IMR-90 (cell line): ENCODE measurements around the gene CABP5. TPM values are rescaled to one million over a fixed set of nuclear protein-coding genes. Genes with fewer than 3 reads are reported as not detected.

ENCODE experiments used
- ATAC-seq: fragments of 200-7000 bp; cut with Tn5 transposase; 2 replicates; pipeline ENCODE4 v1.9.1; 2020; ENCODE audit warnings: low read depth, mild to moderate bottlenecking, moderate library complexity
- BruUV-seq: library from RNA; stranded (reverse); fragments of 400-500 nt; replicated peaks from 2 replicates; lab custom pipeline; 2021; lab: Mats Ljungman, UMichigan
- CTCF ChIA-PET: fragments of 300-600 bp; formaldehyde crosslinking; extraction: SDS; loops from one replicate; lab custom pipeline; 2021; ENCODE audit warnings: antibody characterized with exemption; lab: Yijun Ruan, JAX
- POLR2A ChIA-PET: fragments of 300-600 bp; sonication (Branson Sonifier 250); formaldehyde crosslinking; loops from one replicate; lab custom pipeline; 2022; ENCODE audit warnings: antibody characterized with exemption; ENCODE audit not compliant: unreplicated experiment; lab: Charles Lee
- DNase-seq: peaks from one replicate; pipeline ENCODE4 v3.0.0; 2013
- H2AFZ ChIP-seq: replicated peaks from 2 replicates; pipeline ENCODE3; 2013; ENCODE audit warnings: low read length, mild to moderate bottlenecking; ENCODE audit not compliant: poor library complexity
- H2AK5ac ChIP-seq: 2 replicates; pipeline ENCODE4 v1.6.1; 2013; ENCODE audit warnings: low read depth, low read length, inconsistent platforms
- H2AK9ac ChIP-seq: replicated peaks from 2 replicates; pipeline ENCODE3; 2013; ENCODE audit warnings: mild to moderate bottlenecking, low read depth, low read length, moderate library complexity; ENCODE audit not compliant: poor library complexity
- H2BK120ac ChIP-seq: 2 replicates; pipeline ENCODE4 v1.6.1; 2013; ENCODE audit warnings: low read depth, low read length, inconsistent platforms
- H2BK15ac ChIP-seq: 3 replicates; pipeline ENCODE4 v1.6.1; 2013; ENCODE audit warnings: low read depth, low read length, inconsistent platforms
- H2BK20ac ChIP-seq: 2 replicates; pipeline ENCODE4 v1.6.1; 2013; ENCODE audit warnings: low read depth, mild to moderate bottlenecking, inconsistent platforms, low read length, moderate library complexity
- H2BK5ac ChIP-seq: 2 replicates; pipeline ENCODE4 v1.6.1; 2013; ENCODE audit warnings: mild to moderate bottlenecking, low read depth, low read length, inconsistent platforms; ENCODE audit not compliant: poor library complexity, severe bottlenecking
- H3K14ac ChIP-seq: replicated peaks from 2 replicates; pipeline ENCODE4 v1.6.1; 2013; ENCODE audit warnings: low read depth, low read length, inconsistent platforms
- H3K18ac ChIP-seq: 2 replicates; pipeline ENCODE4 v1.6.1; 2013; ENCODE audit warnings: low read depth, low read length, control low read depth
- H3K23ac ChIP-seq: 2 replicates; pipeline ENCODE4 v1.6.1; 2013; ENCODE audit warnings: low read depth, low read length, inconsistent platforms
- H3K27ac ChIP-seq: 2 replicates; pipeline ENCODE4 v1.5.1; 2013; ENCODE audit warnings: mild to moderate bottlenecking, control low read depth, low read length; ENCODE audit not compliant: insufficient read depth
- H3K27me3 ChIP-seq: 2 replicates; pipeline ENCODE4 v1.6.1; 2013; ENCODE audit warnings: low read length; ENCODE audit not compliant: control insufficient read depth, insufficient read depth
- H3K36me3 ChIP-seq: 2 replicates; pipeline ENCODE4 v1.6.1; 2013; ENCODE audit warnings: low read length, mixed read lengths; ENCODE audit not compliant: control insufficient read depth, insufficient read depth
- H3K4ac ChIP-seq: 2 replicates; pipeline ENCODE4 v1.6.1; 2013; ENCODE audit warnings: low read depth, low read length, inconsistent platforms
- H3K4me1 ChIP-seq: 2 replicates; pipeline ENCODE4 v1.6.1; 2013; ENCODE audit warnings: low read length, mixed read lengths; ENCODE audit not compliant: control insufficient read depth, insufficient read depth
- H3K4me2 ChIP-seq: 2 replicates; pipeline ENCODE4 v1.6.1; 2013; ENCODE audit warnings: low read depth, mild to moderate bottlenecking, control low read depth, low read length, moderate library complexity
- H3K4me3 ChIP-seq: 2 replicates; pipeline ENCODE4 v1.5.1; 2013; ENCODE audit warnings: low read depth, mild to moderate bottlenecking, control low read depth, low read length, moderate library complexity; ENCODE audit not compliant: insufficient read depth
- H3K56ac ChIP-seq: 2 replicates; pipeline ENCODE4 v1.6.1; 2013; ENCODE audit warnings: low read length, inconsistent platforms; ENCODE audit not compliant: insufficient read depth; ENCODE audit errors: extremely low read depth
- H3K79me1 ChIP-seq, 2 experiments: 2 replicates each; pipeline ENCODE4 v1.6.1; 2013; ENCODE audit warnings: low read length in 2 of 2, inconsistent platforms in 1 of 2, low read depth in 1 of 2
- H3K9ac ChIP-seq: 2 replicates; pipeline ENCODE4 v1.6.1; 2013; ENCODE audit warnings: low read depth, low read length, control low read depth
- H3K9me1 ChIP-seq: 2 replicates; pipeline ENCODE4 v1.6.1; 2013; ENCODE audit warnings: low read length, inconsistent platforms; ENCODE audit not compliant: insufficient read depth
- H3K9me3 ChIP-seq: 2 replicates; pipeline ENCODE4 v1.6.1; 2013; ENCODE audit warnings: low read length; ENCODE audit not compliant: control insufficient read depth, insufficient read depth
- H4K20me1 ChIP-seq: 2 replicates; pipeline ENCODE4 v1.6.1; 2013; ENCODE audit warnings: low read length, inconsistent platforms; ENCODE audit not compliant: insufficient read depth
- H4K5ac ChIP-seq: 2 replicates; pipeline ENCODE4 v1.6.1; 2013; ENCODE audit warnings: mild to moderate bottlenecking, low read depth, low read length, control low read depth
- H4K8ac ChIP-seq, 2 experiments: 2 replicates each; pipeline ENCODE4 v1.6.1; 2013; ENCODE audit warnings: low read depth in 2 of 2, low read length in 2 of 2, control low read depth in 1 of 2, inconsistent platforms in 1 of 2
- H4K91ac ChIP-seq: 2 replicates; pipeline ENCODE4 v1.6.1; 2013; ENCODE audit warnings: low read depth, low read length, inconsistent platforms; ENCODE audit not compliant: insufficient read depth
- CTCF ChIP-seq: conservative IDR thresholded peaks from 2 replicates; pipeline ENCODE4 v1.5.1; 2012; ENCODE audit warnings: mild to moderate bottlenecking, low read depth, low read length, improper control_type of control experiment
- MAFK ChIP-seq: IDR thresholded peaks from 2 replicates; pipeline ENCODE4 v1.6.1; 2012; ENCODE audit warnings: low read depth, low read length, improper control_type of control experiment
- WGBS, 2 experiments: methylation state at CpG; one replicate each; pipeline versions ENCODE4 v1.1.5 to v1.1.7; 2013; ENCODE audit warnings: missing lambda C conversion rate in 2 of 2; ENCODE audit not compliant: insufficient read length in 1 of 2; ENCODE audit errors: extremely low coverage in 2 of 2; 5-methylcytosine and 5-hydroxymethylcytosine counted together
- dilution Hi-C: fragments of 300-500 bp; cut with HindIII; formaldehyde crosslinking; loops from one replicate; pipeline ENCODE4 v1.14.3; 2018; ENCODE audit warnings: low sequenced_read_pairs; ENCODE audit not compliant: unreplicated experiment
- in situ Hi-C: fragments of 300-500 bp; cut with MboI; formaldehyde crosslinking; loops from 3 replicates; pipeline ENCODE4 v1.14.3; 2019; ENCODE audit warnings: low sequenced_read_pairs, inconsistent platforms, mixed read lengths
- intact Hi-C: fragments of 100-400 bp; cut with micrococcal nuclease; formaldehyde crosslinking; loops from 2 replicates; pipeline ENCODE4 v1.10.0; 2022
- polyA plus RNA-seq, 3 experiments: library from polyadenylated mRNA; depleted of rRNA; stranded (reverse); fragments of >200 nt; gene quantifications; 2 replicates each; pipeline ENCODE4 v1.2.3, GENCODE V29; 2012; ENCODE audit warnings: low replicate concordance in 1 of 3
- total RNA-seq: library from RNA; depleted of rRNA; stranded (reverse); fragments of >200 nt; gene quantifications from 2 replicates; pipeline ENCODE4 v1.2.3, GENCODE V29; 2012

The CABP5 gene
- total and polyA plus RNA-seq, 2 of the 4 experiments (the other 2 are of a cell fraction), result not detected

GRCh38 chr19:48033604-48034003 lies 10.3 kb downstream of the CABP5 start:
- ATAC-seq, result no peak
- intact Hi-C loops (no loop called here), in situ Hi-C loops (no loop called here), dilution Hi-C loops (no loop called here)
- Histone ChIP-seq H3K4me3 (no peak overlapping the region), H3K23ac (no peak overlapping the region), H3K4me2 (no peak overlapping the region), H2BK15ac (no peak overlapping the region), H3K14ac (no peak overlapping the region), H3K56ac (no peak overlapping the region), H4K8ac (no peak overlapping the region), H3K27me3 (peaks cover 2% of the 10 kb centered on the region), H2AFZ (no peak overlapping the region), H3K9ac (no peak overlapping the region), H2BK5ac (no peak overlapping the region), H2BK20ac (no peak overlapping the region), H3K9me1 (no peaks in the 10 kb centered on the region), H3K36me3 (no peaks in the 10 kb centered on the region), H4K20me1 (no peaks in the 10 kb centered on the region), H4K5ac (no peak overlapping the region), H3K4ac (no peak overlapping the region), H4K91ac (no peak overlapping the region), H3K18ac (no peak overlapping the region), H2AK5ac (no peak overlapping the region), H3K27ac (no peak overlapping the region), H2BK120ac (no peak overlapping the region), H3K4me1 (no peaks in the 10 kb centered on the region), H3K9me3 (no peaks in the 10 kb centered on the region), H3K79me1 (no peaks in the 10 kb centered on the region), H2AK9ac (no peak overlapping the region)
- DNase-seq, result no peak
- ChIA-PET CTCF (interaction anchor here (0.6 kb wide), 2 partner anchors 70 to 165 kb away, joined by 3 to 4 read pairs; no protein-coding TSS in a partner anchor), POLR2A (no interaction called here)
- no peak for TF ChIP-seq CTCF
- peak; percentile 40 for TF ChIP-seq MAFK
- no TSS peak for BruUV-seq
- WGBS, 2 experiments, result 57% methylated on average over 4 of the region's 5 CpGs; no CpG with 5 or more reads in 1 of the 2 experiments
